Fibroblast of lung (primary cell): ENCODE data around the gene IGFALS.

Experiments
- CTCF ChIP-seq, 2 donors: IDR thresholded peaks in 1 of 2; conservative IDR thresholded peaks in 1 of 2; 1 replicate in 1 of 2; 2 replicates in 1 of 2; pipeline ENCODE4 v1.5.1; 2011 to 2012; ENCODE audit warnings: low read length in 2 of 2, control low read depth in 1 of 2, inconsistent platforms in 1 of 2, low read depth in 1 of 2, mild to moderate bottlenecking in 1 of 2
- EZH2 ChIP-seq: IDR thresholded peaks from 2 replicates; pipeline ENCODE4 v1.5.1; 2012; ENCODE audit warnings: low read length, control low read depth, mild to moderate bottlenecking; ENCODE audit errors: missing control alignments

- TF ChIP-seq CTCF (conservative IDR thresholded peaks at IDR 0.05 in 1 of 2, IDR thresholded peaks at IDR 0.05 in 1 of 2; ENCODE audit: low read depth in 1 of 2, low read length in 2 of 2) (no peak), EZH2 (no peak)
Measured at GRCh38 chr16:1745181-1745899, 48.2 kb downstream of the IGFALS start.
